SK-N-SH treated with all-trans-retinoic acid at 6 μM for 48 hours (cell line): ENCODE results near the gene ESYT3.
"Not testable (repeated sequence)": the region's sequence is repeated elsewhere in the genome, so short reads cannot be mapped to it uniquely, and the experiment has no call there.

Experiments
- ATAC-seq: fragments of 200-7000 bp; cut with Tn5 transposase; 3 replicates; pipeline ENCODE4 v1.9.1; 2020; ENCODE audit warnings: mild to moderate bottlenecking, moderate library complexity
- ARNTL ChIP-seq: fragments of 450-650 bp; formaldehyde crosslinking; IDR thresholded peaks from 2 replicates; pipeline ENCODE4 v1.5.0; 2020; ENCODE audit warnings: low read depth, mild to moderate bottlenecking, moderate library complexity, borderline replicate concordance
- BACH2 ChIP-seq: fragments of 250-450 bp; sonication (Bioruptor Pico); IDR thresholded peaks from 2 replicates; pipeline ENCODE4 v1.9.0; 2021; ENCODE audit warnings: mild to moderate bottlenecking, borderline replicate concordance
- CSDC2 ChIP-seq: fragments of 250-450 bp; sonication (Bioruptor Pico); IDR thresholded peaks from 2 replicates; pipeline ENCODE4 v1.5.0; 2020; ENCODE audit warnings: mild to moderate bottlenecking, moderate library complexity
- CSRNP3 ChIP-seq: fragments of 250-450 bp; sonication (Bioruptor Pico); IDR thresholded peaks from 2 replicates; pipeline ENCODE4 v1.5.1; 2021; ENCODE audit warnings: mild to moderate bottlenecking, moderate library complexity
- GLIS3 ChIP-seq: fragments of 250-450 bp; sonication (Bioruptor Pico); IDR thresholded peaks from 2 replicates; pipeline ENCODE4 v1.5.0; 2020; ENCODE audit warnings: mild to moderate bottlenecking, moderate library complexity
- ISL1 ChIP-seq: fragments of 250-450 bp; sonication (Bioruptor Pico); IDR thresholded peaks from 2 replicates; pipeline ENCODE4 v2.1.2; 2022; ENCODE audit warnings: mild to moderate bottlenecking, moderate library complexity
- OSR1 ChIP-seq: fragments of 250-450 bp; sonication (Bioruptor Pico); IDR thresholded peaks from 2 replicates; pipeline ENCODE4 v1.8.0; 2022; ENCODE audit warnings: moderate library complexity, mild to moderate bottlenecking, inconsistent platforms
- POU6F1 ChIP-seq: fragments of 250-450 bp; sonication (Bioruptor Pico); IDR thresholded peaks from 2 replicates; pipeline ENCODE4 v1.8.0; 2021; ENCODE audit warnings: low read depth, mild to moderate bottlenecking, moderate library complexity, borderline replicate concordance
- SNAI2 ChIP-seq: fragments of 250-450 bp; sonication (Bioruptor Pico); IDR thresholded peaks from 2 replicates; pipeline ENCODE4 v1.5.0; 2020; ENCODE audit warnings: mild to moderate bottlenecking, moderate library complexity
- TCF4 ChIP-seq: fragments of 250-450 bp; sonication (Bioruptor Pico); IDR thresholded peaks from 2 replicates; pipeline ENCODE4 v1.8.0; 2021; ENCODE audit warnings: mild to moderate bottlenecking, moderate library complexity, borderline replicate concordance
- TOX ChIP-seq: fragments of 250-450 bp; sonication (Bioruptor Pico); IDR thresholded peaks from 2 replicates; pipeline ENCODE4 v1.8.0; 2021; ENCODE audit warnings: mild to moderate bottlenecking, moderate library complexity, borderline replicate concordance
- ZC3H10 ChIP-seq: fragments of 250-450 bp; sonication (Bioruptor Pico); IDR thresholded peaks from 2 replicates; pipeline ENCODE4 v1.5.1; 2021; ENCODE audit warnings: mild to moderate bottlenecking, moderate library complexity
- ZFP3 ChIP-seq: fragments of 250-450 bp; sonication (Bioruptor Pico); IDR thresholded peaks from 2 replicates; pipeline ENCODE4 v1.5.0; 2020; ENCODE audit warnings: mild to moderate bottlenecking, moderate library complexity
- ZFP30 ChIP-seq: fragments of 450-650 bp; formaldehyde crosslinking; IDR thresholded peaks from 2 replicates; pipeline ENCODE4 v1.5.0; 2022; ENCODE audit warnings: mild to moderate bottlenecking, moderate library complexity
- ZNF565 ChIP-seq: fragments of 450-650 bp; formaldehyde crosslinking; conservative IDR thresholded peaks from 2 replicates; pipeline ENCODE4 v1.5.0; 2020; ENCODE audit warnings: low read depth, mild to moderate bottlenecking, moderate library complexity
- ZNF70 ChIP-seq: fragments of 450-650 bp; formaldehyde crosslinking; IDR thresholded peaks from 2 replicates; pipeline ENCODE4 v1.5.0; 2020; ENCODE audit warnings: mild to moderate bottlenecking, moderate library complexity
- ZNF8 ChIP-seq: fragments of 450-650 bp; formaldehyde crosslinking; IDR thresholded peaks from 2 replicates; pipeline ENCODE4 v1.5.0; 2020; ENCODE audit warnings: mild to moderate bottlenecking, moderate library complexity
- TF ChIP-seq, protein P1 (sequence below): fragments of 250-450 bp; sonication (Bioruptor Pico); IDR thresholded peaks from 2 replicates; pipeline ENCODE4 v1.5.1; 2020; ENCODE audit warnings: low read depth, mild to moderate bottlenecking, moderate library complexity
- TF ChIP-seq, protein P2 (sequence below): fragments of 250-450 bp; sonication (Bioruptor Pico); IDR thresholded peaks from 2 replicates; pipeline ENCODE4 v1.5.0; 2020; ENCODE audit warnings: mild to moderate bottlenecking, moderate library complexity

The ESYT3 gene

GRCh38 chr3:138418601-138419206 is 15.7 kb upstream of the ESYT3 start:
- no peak for ATAC-seq
- TF ChIP-seq ZFP30 (CRISPR knock-in tag): no peak
- TF ChIP-seq BACH2 (CRISPR knock-in tag): no peak

GRCh38 chr3:138423316-138423715 is 11.1 kb upstream of the ESYT3 start:
- TF ChIP-seq TCF4 (CRISPR knock-in tag) (no peak), ZFP3 (CRISPR knock-in tag) (no peak)
- no peak for ATAC-seq

DNA sequence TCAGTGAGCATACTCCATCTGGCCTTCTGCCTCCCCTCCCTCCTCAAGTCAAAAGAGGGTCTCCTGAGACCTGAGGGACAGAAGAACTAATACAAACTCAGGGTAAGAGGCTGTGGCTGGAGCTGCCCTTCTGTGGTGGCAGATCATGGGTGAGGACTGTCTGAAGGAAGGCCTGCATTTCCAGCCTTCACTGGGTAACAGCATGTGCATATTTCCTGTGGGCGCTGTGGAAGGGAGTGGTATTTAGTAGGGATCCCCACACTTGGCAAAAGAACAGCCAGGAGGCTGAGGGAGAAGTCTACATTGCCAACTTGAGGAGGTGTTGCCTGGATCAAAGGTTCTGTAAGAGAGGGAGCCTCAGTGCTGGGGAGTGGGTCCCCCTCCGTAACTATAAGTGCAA is 10.1 kb upstream of the ESYT3 start:
- ATAC-seq: no peak
- no peak for TF ChIP-seq BACH2 (CRISPR knock-in tag)
- TF ChIP-seq, protein P1, sequence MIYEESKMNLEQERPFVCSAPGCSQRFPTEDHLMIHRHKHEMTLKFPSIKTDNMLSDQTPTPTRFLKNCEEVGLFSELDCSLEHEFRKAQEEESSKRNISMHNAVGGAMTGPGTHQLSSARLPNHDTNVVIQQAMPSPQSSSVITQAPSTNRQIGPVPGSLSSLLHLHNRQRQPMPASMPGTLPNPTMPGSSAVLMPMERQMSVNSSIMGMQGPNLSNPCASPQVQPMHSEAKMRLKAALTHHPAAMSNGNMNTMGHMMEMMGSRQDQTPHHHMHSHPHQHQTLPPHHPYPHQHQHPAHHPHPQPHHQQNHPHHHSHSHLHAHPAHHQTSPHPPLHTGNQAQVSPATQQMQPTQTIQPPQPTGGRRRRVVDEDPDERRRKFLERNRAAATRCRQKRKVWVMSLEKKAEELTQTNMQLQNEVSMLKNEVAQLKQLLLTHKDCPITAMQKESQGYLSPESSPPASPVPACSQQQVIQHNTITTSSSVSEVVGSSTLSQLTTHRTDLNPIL (CRISPR knock-in tag): no peak

DNA sequence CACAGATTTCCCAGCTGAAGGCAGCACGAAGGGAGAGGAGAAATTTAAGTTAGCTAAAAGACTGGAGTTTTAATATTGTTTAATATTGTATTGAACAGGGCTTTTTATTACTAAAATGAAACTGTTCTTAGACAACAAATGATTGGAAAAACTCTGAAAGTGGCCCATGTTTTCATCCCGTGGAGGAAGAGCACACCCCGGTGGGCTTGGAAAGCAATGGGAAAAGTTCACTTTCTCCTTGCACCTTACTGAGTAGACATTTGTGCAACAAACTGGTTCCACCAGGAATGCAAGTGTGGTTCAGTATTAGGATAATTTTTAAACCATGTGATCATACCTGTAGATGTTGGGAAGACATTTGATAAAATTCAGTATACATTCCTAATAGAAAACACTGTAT is 8.2 kb upstream of the ESYT3 start:
- ATAC-seq: peak; percentile 86
- TF ChIP-seq ZC3H10 (CRISPR knock-in tag) (no peak), POU6F1 (CRISPR knock-in tag) (no peak), ZNF565 (CRISPR knock-in tag) (no peak), ARNTL (no peak), ZNF70 (CRISPR knock-in tag) (no peak), CSRNP3 (CRISPR knock-in tag) (no peak), OSR1 (CRISPR knock-in tag) (no peak), TCF4 (CRISPR knock-in tag) (no peak), GLIS3 (CRISPR knock-in tag) (no peak), SNAI2 (CRISPR knock-in tag) (no peak), ZNF8 (CRISPR knock-in tag) (no peak), TOX (CRISPR knock-in tag) (no peak), ISL1 (CRISPR knock-in tag) (no peak), CSDC2 (CRISPR knock-in tag) (no peak)
- TF ChIP-seq, protein P2, sequence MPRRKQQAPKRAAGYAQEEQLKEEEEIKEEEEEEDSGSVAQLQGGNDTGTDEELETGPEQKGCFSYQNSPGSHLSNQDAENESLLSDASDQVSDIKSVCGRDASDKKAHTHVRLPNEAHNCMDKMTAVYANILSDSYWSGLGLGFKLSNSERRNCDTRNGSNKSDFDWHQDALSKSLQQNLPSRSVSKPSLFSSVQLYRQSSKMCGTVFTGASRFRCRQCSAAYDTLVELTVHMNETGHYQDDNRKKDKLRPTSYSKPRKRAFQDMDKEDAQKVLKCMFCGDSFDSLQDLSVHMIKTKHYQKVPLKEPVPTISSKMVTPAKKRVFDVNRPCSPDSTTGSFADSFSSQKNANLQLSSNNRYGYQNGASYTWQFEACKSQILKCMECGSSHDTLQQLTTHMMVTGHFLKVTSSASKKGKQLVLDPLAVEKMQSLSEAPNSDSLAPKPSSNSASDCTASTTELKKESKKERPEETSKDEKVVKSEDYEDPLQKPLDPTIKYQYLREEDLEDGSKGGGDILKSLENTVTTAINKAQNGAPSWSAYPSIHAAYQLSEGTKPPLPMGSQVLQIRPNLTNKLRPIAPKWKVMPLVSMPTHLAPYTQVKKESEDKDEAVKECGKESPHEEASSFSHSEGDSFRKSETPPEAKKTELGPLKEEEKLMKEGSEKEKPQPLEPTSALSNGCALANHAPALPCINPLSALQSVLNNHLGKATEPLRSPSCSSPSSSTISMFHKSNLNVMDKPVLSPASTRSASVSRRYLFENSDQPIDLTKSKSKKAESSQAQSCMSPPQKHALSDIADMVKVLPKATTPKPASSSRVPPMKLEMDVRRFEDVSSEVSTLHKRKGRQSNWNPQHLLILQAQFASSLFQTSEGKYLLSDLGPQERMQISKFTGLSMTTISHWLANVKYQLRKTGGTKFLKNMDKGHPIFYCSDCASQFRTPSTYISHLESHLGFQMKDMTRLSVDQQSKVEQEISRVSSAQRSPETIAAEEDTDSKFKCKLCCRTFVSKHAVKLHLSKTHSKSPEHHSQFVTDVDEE: no peak
- TF ChIP-seq, protein P1 (CRISPR knock-in tag): no peak
- TF ChIP-seq, all 23 proteins: peak for 0

DNA sequence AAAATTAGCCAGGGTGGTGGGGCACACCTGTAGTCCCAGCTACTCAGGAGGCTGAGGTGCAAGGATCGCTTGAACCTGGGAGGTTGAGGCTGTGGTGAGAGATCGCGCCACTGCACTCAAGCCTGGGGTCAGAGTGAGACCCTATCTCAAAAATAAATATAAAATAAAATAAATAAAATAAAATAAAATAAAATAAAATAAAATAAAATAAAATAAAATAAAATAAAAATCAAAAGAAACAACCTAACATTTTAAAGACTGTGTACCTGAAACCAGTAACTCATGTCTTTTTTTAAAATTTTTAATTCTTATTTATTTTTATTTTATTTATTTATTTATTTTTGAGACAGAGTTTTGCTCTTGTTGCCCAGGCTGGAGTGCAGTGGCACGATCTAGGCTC is 7.7 kb upstream of the ESYT3 start:
- ATAC-seq: not testable (repeated sequence)
